ENCODE data around the gene MOCS1.

MOCS1 gene

GRCh38 chr6:39923394-39923793, 10.9 kb downstream of the MOCS1 start:
- Histone ChIP-seq H3K27me3 (ENCODE audit: insufficient read depth, low read length) (no peaks in the 10 kb centered on the region), H3K9ac (ENCODE audit: low read depth, low read length) (no peak overlapping the region), H3K36me3 (ENCODE audit: insufficient read depth, low read length) (peaks cover 21% of the 10 kb centered on the region), H3K27ac (ENCODE audit: low read depth, low read length) (no peak overlapping the region), H3K4me3 (ENCODE audit: low read length) (no peak overlapping the region), H3K9me3 (ENCODE audit: insufficient read depth, low read depth, low read length) (no peaks in the 10 kb centered on the region), H3K4me1 (ENCODE audit: insufficient read depth, low read length) (no peaks in the 10 kb centered on the region)
- WGBS = 95% methylated on average over 5 of the region's 5 CpGs

GRCh38 chr6:39922821-39923220, 11.4 kb downstream of the MOCS1 start:
- Histone ChIP-seq H3K4me3 (ENCODE audit: low read length) (no peak overlapping the region), H3K4me1 (ENCODE audit: insufficient read depth, low read length) (no peaks in the 10 kb centered on the region), H3K9ac (ENCODE audit: low read depth, low read length) (no peak overlapping the region), H3K27me3 (ENCODE audit: insufficient read depth, low read length) (no peaks in the 10 kb centered on the region), H3K36me3 (ENCODE audit: insufficient read depth, low read length) (peaks cover 21% of the 10 kb centered on the region), H3K27ac (ENCODE audit: low read depth, low read length) (no peak overlapping the region), H3K9me3 (ENCODE audit: insufficient read depth, low read depth, low read length) (no peaks in the 10 kb centered on the region)
- WGBS = 89% methylated on average over 5 of the region's 5 CpGs

DNA sequence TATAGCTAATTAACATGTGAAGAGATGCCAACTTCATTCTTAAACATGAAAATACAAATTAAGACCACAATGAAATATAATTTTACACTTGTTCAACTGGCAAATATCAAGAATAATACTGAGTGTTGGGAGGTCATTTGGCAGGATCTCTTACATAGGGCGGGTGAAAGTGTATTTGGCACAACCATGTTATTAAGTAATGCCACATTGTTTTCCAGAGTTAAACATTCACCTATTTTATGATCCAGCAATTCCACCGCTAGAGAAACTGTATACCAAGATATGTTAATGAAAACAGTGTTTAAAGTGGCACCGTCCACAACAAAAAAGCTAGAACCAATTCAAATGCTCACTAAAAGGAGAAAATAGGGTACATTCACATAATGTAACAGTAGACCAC, 14.1 kb downstream of the MOCS1 start:
- Histone ChIP-seq H3K9me3 (ENCODE audit: insufficient read depth, low read depth, low read length) (no peaks in the 10 kb centered on the region), H3K9ac (ENCODE audit: low read depth, low read length) (no peak overlapping the region), H3K27me3 (ENCODE audit: insufficient read depth, low read length) (no peaks in the 10 kb centered on the region), H3K4me3 (ENCODE audit: low read length) (no peak overlapping the region), H3K27ac (ENCODE audit: low read depth, low read length) (no peak overlapping the region), H3K36me3 (ENCODE audit: insufficient read depth, low read length) (peaks cover 11% of the 10 kb centered on the region), H3K4me1 (ENCODE audit: insufficient read depth, low read length) (no peaks in the 10 kb centered on the region)
- WGBS = 93% methylated on average over 3 of the region's 3 CpGs

DNA sequence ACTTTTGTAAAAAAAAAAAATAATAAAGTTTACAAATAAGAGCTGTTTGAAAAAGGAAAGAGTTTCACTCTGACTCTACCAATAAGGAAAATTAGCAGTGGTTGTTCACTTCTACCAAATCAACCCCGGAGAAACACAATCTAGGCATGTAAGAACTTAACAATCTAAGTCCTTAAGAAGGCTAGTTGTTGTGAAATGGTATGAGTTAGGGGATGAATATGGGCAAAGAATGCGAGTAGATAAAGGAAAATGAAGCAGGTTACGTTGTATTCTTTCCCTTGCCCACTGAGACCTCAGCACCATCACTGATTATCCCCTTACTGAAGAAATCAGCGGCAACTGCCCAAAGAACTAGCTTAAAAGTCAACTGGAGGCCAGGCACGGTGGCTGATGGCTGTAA, 15.4 kb downstream of the MOCS1 start:
- H3K27ac ChIP-seq (ENCODE audit: low read depth, low read length) = no peak overlapping the region
- 0 out of 2 replicates have a peak, but pooled peaks cover 5% of the 10 kb centered on the region for H3K36me3 ChIP-seq (ENCODE audit: insufficient read depth, low read length)
- no peak overlapping the region for H3K4me3 ChIP-seq (ENCODE audit: low read length)
- no peak overlapping the region for H3K9ac ChIP-seq (ENCODE audit: low read depth, low read length)
- WGBS = 93% methylated on average over 5 of the region's 5 CpGs
- no peaks in the 10 kb centered on the region for H3K27me3 ChIP-seq (ENCODE audit: insufficient read depth, low read length)
- no peaks in the 10 kb centered on the region for H3K4me1 ChIP-seq (ENCODE audit: insufficient read depth, low read length)
- H3K9me3 ChIP-seq (ENCODE audit: insufficient read depth, low read depth, low read length) = no peaks in the 10 kb centered on the region

GRCh38 chr6:39917981-39918380, 16.3 kb downstream of the MOCS1 start:
- H3K27me3 ChIP-seq (ENCODE audit: insufficient read depth, low read length) = no peaks in the 10 kb centered on the region
- H3K4me3 ChIP-seq (ENCODE audit: low read length) = no peak overlapping the region
- 93% methylated on average over 3 of the region's 3 CpGs for WGBS

DNA sequence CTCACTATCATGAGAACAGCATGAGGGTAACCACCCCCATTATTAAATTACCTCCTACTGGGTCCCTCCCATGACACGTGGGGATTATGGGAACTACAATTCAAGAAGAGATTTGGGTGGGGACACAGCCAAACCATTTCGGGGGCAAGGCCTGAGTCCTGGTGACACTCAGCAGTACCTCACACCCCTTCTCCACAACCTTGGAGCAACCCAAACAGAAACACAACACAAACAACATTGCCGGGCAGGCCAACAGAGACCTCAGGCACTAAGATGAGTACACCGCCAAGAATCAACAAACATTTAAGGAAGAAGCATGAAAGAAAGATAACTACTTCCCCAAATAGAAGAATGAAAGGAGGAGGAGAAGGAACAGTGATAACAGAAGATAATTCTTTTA, 16.9 kb downstream of the MOCS1 start:
- Histone ChIP-seq H3K4me3 (ENCODE audit: low read length) (no peak overlapping the region), H3K9ac (ENCODE audit: low read depth, low read length) (no peak overlapping the region), H3K4me1 (ENCODE audit: insufficient read depth, low read length) (no peaks in the 10 kb centered on the region), H3K36me3 (ENCODE audit: insufficient read depth, low read length) (peaks cover 16% of the 10 kb centered on the region; the same call in 1 of the 2 replicates), H3K9me3 (ENCODE audit: insufficient read depth, low read depth, low read length) (no peaks in the 10 kb centered on the region), H3K27ac (ENCODE audit: low read depth, low read length) (no peak overlapping the region), H3K27me3 (ENCODE audit: insufficient read depth, low read length) (no peaks in the 10 kb centered on the region)
- 95% methylated on average over 4 of the region's 4 CpGs for WGBS

More at GRCh38 chr6:39917981-39918380, 16.3 kb downstream of the MOCS1 start:
- 0 out of 2 replicates have a peak, but pooled peaks cover 10% of the 10 kb centered on the region for H3K36me3 ChIP-seq (ENCODE audit: insufficient read depth, low read length)
- H3K27ac ChIP-seq (ENCODE audit: low read depth, low read length) = no peak overlapping the region
- no peak overlapping the region for H3K9ac ChIP-seq (ENCODE audit: low read depth, low read length)
- H3K4me1 ChIP-seq (ENCODE audit: insufficient read depth, low read length) = no peaks in the 10 kb centered on the region
- no peaks in the 10 kb centered on the region for H3K9me3 ChIP-seq (ENCODE audit: insufficient read depth, low read depth, low read length)

GRCh38 chr6:39915866-39916265, 18.4 kb downstream of the MOCS1 start:
- Histone ChIP-seq H3K4me3 (ENCODE audit: low read length) (no peak overlapping the region), H3K4me1 (ENCODE audit: insufficient read depth, low read length) (no peaks in the 10 kb centered on the region), H3K9me3 (ENCODE audit: insufficient read depth, low read depth, low read length) (no peaks in the 10 kb centered on the region), H3K9ac (ENCODE audit: low read depth, low read length) (no peak overlapping the region), H3K36me3 (ENCODE audit: insufficient read depth, low read length) (peaks cover 22% of the 10 kb centered on the region; the same call in 1 of the 2 replicates), H3K27ac (ENCODE audit: low read depth, low read length) (no peak overlapping the region), H3K27me3 (ENCODE audit: insufficient read depth, low read length) (no peaks in the 10 kb centered on the region)
- WGBS = 92% methylated on average over 5 of the region's 5 CpGs

GRCh38 chr6:39914239-39914638, 20.0 kb downstream of the MOCS1 start:
- H3K36me3 ChIP-seq (ENCODE audit: insufficient read depth, low read length) = peaks cover 22% of the 10 kb centered on the region
- no peaks in the 10 kb centered on the region for H3K27me3 ChIP-seq (ENCODE audit: insufficient read depth, low read length)
- H3K9ac ChIP-seq (ENCODE audit: low read depth, low read length) = no peak overlapping the region
- WGBS = 96% methylated on average over 3 of the region's 3 CpGs
- no peaks in the 10 kb centered on the region for H3K4me1 ChIP-seq (ENCODE audit: insufficient read depth, low read length)
- no peak overlapping the region for H3K27ac ChIP-seq (ENCODE audit: low read depth, low read length)
- no peaks in the 10 kb centered on the region for H3K9me3 ChIP-seq (ENCODE audit: insufficient read depth, low read depth, low read length)
- H3K4me3 ChIP-seq (ENCODE audit: low read length) = no peak overlapping the region

DNA sequence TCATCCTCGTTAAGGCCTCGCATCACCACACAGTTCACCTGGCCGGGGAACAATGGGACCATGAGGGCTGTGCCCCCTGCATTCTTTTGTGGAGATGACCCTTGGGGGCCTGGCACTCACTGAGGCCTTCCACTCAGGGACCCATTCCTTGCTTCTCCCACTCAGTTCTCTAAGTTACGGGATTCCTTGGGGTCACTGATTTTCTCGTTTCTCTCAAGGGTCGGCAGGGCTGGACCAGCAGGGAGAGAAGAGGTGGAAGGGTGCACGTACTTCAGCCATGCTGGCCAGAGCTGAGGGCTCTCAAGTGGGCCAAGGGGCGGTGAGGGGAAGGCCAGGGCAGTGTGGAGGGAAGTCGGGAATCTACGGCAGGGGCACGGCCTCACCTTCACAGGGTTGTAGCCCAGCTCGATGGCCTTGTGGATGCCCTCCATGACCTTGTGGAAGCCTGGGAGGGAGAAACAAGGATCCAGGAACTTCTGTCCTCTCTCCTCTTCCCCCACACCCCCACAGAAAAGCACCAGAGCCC, 20.8 kb downstream of the MOCS1 start:
- H3K9me3 ChIP-seq (ENCODE audit: insufficient read depth, low read depth, low read length) = no peaks in the 10 kb centered on the region
- no peak overlapping the region for H3K9ac ChIP-seq (ENCODE audit: low read depth, low read length)
- 96% methylated on average over 12 of the region's 12 CpGs for WGBS
- no peak overlapping the region for H3K4me3 ChIP-seq (ENCODE audit: low read length)
- H3K4me1 ChIP-seq (ENCODE audit: insufficient read depth, low read length) = no peaks in the 10 kb centered on the region
- H3K36me3 ChIP-seq (ENCODE audit: insufficient read depth, low read length) = peaks cover 26% of the 10 kb centered on the region
- H3K27me3 ChIP-seq (ENCODE audit: insufficient read depth, low read length) = no peaks in the 10 kb centered on the region
- H3K27ac ChIP-seq (ENCODE audit: low read depth, low read length) = no peak overlapping the region

- Histone ChIP-seq H3K27me3 (ENCODE audit: insufficient read depth, low read length) (no peaks in the 10 kb centered on the region), H3K36me3 (ENCODE audit: insufficient read depth, low read length) (peaks cover 26% of the 10 kb centered on the region), H3K4me1 (ENCODE audit: insufficient read depth, low read length) (no peaks in the 10 kb centered on the region), H3K9me3 (ENCODE audit: insufficient read depth, low read depth, low read length) (no peaks in the 10 kb centered on the region), H3K9ac (ENCODE audit: low read depth, low read length) (no peak overlapping the region), H3K27ac (ENCODE audit: low read depth, low read length) (no peak overlapping the region), H3K4me3 (ENCODE audit: low read length) (no peak overlapping the region)
- 95% methylated on average over 4 of the region's 4 CpGs for WGBS
Measured at GRCh38 chr6:39912446-39912845, 21.8 kb downstream of the MOCS1 start.

- Histone ChIP-seq H3K9ac (ENCODE audit: low read depth, low read length) (no peak overlapping the region), H3K27ac (ENCODE audit: low read depth, low read length) (no peak overlapping the region), H3K4me3 (ENCODE audit: low read length) (no peak overlapping the region), H3K4me1 (ENCODE audit: insufficient read depth, low read length) (no peaks in the 10 kb centered on the region), H3K36me3 (ENCODE audit: insufficient read depth, low read length) (peaks cover 28% of the 10 kb centered on the region), H3K9me3 (ENCODE audit: insufficient read depth, low read depth, low read length) (no peaks in the 10 kb centered on the region), H3K27me3 (ENCODE audit: insufficient read depth, low read length) (no peaks in the 10 kb centered on the region)
- WGBS = 94% methylated on average over 10 of the region's 10 CpGs
Measured at GRCh38 chr6:39911513-39912125, 22.6 kb downstream of the MOCS1 start.

GRCh38 chr6:39910744-39911143, 23.5 kb downstream of the MOCS1 start:
- H3K9ac ChIP-seq (ENCODE audit: low read depth, low read length) = no peak overlapping the region
- H3K4me1 ChIP-seq (ENCODE audit: insufficient read depth, low read length) = no peaks in the 10 kb centered on the region
- H3K36me3 ChIP-seq (ENCODE audit: insufficient read depth, low read length) = peaks cover 36% of the 10 kb centered on the region
- H3K27ac ChIP-seq (ENCODE audit: low read depth, low read length) = no peak overlapping the region
- H3K4me3 ChIP-seq (ENCODE audit: low read length) = no peak overlapping the region
- no peaks in the 10 kb centered on the region for H3K27me3 ChIP-seq (ENCODE audit: insufficient read depth, low read length)
- 91% methylated on average over 1 of the region's 2 CpGs for WGBS
- no peaks in the 10 kb centered on the region for H3K9me3 ChIP-seq (ENCODE audit: insufficient read depth, low read depth, low read length)

All from HUES64 (cell line).